Panc1 (cell line): ENCODE results near the gene MLX.

Experiments used
- CTCF ChIP-seq: fragments of 450-650 bp; IDR thresholded peaks from 2 replicates; pipeline ENCODE4 v1.5.1; 2017; ENCODE audit warnings: mild to moderate bottlenecking
- REST ChIP-seq, 2 experiments: IDR thresholded peaks; 2 replicates each; pipeline ENCODE4 v1.6.1; 2011 to 2012; ENCODE audit warnings: low read depth in 2 of 2, control low read depth in 1 of 2, low read length in 1 of 2, mild to moderate bottlenecking in 1 of 2, moderate library complexity in 1 of 2; ENCODE audit not compliant: insufficient read depth in 1 of 2
- SIN3A ChIP-seq: IDR thresholded peaks from 2 replicates; pipeline ENCODE4 v1.6.1; 2012; ENCODE audit warnings: low read depth, mild to moderate bottlenecking, low read length, moderate library complexity, borderline replicate concordance; ENCODE audit not compliant: insufficient read depth

- TF ChIP-seq CTCF = no peak
- no peak for TF ChIP-seq REST (IDR thresholded peaks at IDR 0.05; ENCODE audit: insufficient read depth in 1 of 2, low read depth in 2 of 2, low read length in 1 of 2)
- no peak for TF ChIP-seq SIN3A
Measured at GRCh38 chr17:42553866-42554249, 13.0 kb upstream of the MLX start.
